Measurements from ENCODE around the gene TMEM200A. TPM values are rescaled to one million over a fixed set of nuclear protein-coding genes. Genes with fewer than 3 reads are reported as not detected.
A peak's percentile ranks its signal among the peaks of the same experiment; 100 is the strongest.
"Not testable (repeated sequence)": the region's sequence is repeated elsewhere in the genome, so short reads cannot be mapped to it uniquely, and the experiment has no call there.

The TMEM200A gene
- polyA plus RNA-seq (ENCODE audit: insufficient read length in 4 of 4): 10 to 100 TPM; 20.7 to 28.7 (median 25.0) TPM

GRCh38 chr6:130365166-130366106 is at the start of gene TMEM200A:
Gene TMEM200A (plus strand): TSS chr6:130366017. CDS start chr6:130440423, 74,406 bp downstream.
- DNase-seq (ENCODE audit: low read depth in 4 of 4, low spot score in 2 of 4): peak in 3 of 4 donors; percentile 48 to 73 (median 62)

GRCh38 chr6:130320908-130321307 is 44.9 kb upstream of the TMEM200A start:
- DNase-seq (ENCODE audit: low read depth in 4 of 4, low spot score in 2 of 4): no peak

GRCh38 chr6:130322673-130323268 is 43.0 kb upstream of the TMEM200A start:
- DNase-seq (ENCODE audit: low read depth in 4 of 4, low spot score in 2 of 4): peak in 3 of 4 donors; percentile 14 to 49 (median 24)

- DNase-seq (ENCODE audit: low read depth in 4 of 4, low spot score in 2 of 4): no peak
Observed at GRCh38 chr6:130324657-130325056, 41.2 kb upstream of the TMEM200A start.

- DNase-seq (ENCODE audit: low read depth in 4 of 4, low spot score in 2 of 4): no peak
Observed at GRCh38 chr6:130326496-130326895, 39.3 kb upstream of the TMEM200A start.

GRCh38 chr6:130337534-130337933 is 28.3 kb upstream of the TMEM200A start:
- no peak for DNase-seq (ENCODE audit: low read depth in 4 of 4, low spot score in 2 of 4)

DNA sequence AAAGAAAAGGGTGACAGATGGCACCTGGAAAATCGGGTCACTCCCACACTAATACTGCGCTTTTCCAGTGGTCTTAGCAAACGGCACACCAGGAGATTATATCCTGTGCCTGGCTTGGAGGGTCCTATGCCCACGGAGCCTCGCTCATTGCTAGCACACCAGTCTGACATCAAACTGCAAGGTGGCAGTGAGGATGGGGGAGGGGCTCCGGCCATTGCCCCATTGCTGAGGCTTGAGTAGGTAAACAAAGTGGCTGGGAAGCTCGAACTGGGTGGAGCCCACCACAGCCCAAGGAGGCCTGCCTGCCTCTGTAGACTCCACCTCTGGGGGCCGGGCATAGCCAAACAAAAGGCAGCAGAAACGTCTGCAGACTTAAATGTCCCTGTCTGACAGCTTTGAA is 19.5 kb upstream of the TMEM200A start:
- not testable (repeated sequence) for DNase-seq (ENCODE audit: low read depth in 4 of 4, low spot score in 2 of 4)

- DNase-seq (ENCODE audit: low read depth in 4 of 4, low spot score in 2 of 4): no peak
Observed at GRCh38 chr6:130354322-130354721, 11.5 kb upstream of the TMEM200A start.

DNA sequence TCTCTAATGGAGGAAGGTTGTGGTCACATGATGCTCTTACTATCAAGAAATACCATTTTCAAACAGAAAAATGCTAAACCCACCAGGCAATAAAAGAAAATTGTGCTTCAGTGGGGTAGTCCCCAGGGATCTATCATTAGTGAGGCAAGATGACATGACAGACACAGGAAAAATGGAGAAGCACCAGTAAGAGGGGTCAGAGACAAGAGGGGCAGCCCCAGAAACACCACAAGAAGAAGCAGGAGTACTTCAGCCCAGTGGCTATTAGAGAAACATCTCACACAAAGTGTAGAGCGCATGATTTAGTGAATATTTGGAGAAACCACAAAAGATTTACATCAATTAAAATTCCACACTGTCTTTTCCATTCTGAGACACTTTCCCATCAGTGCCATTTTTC is 10.2 kb upstream of the TMEM200A start:
- no peak for DNase-seq (ENCODE audit: low read depth in 4 of 4, low spot score in 2 of 4)

DNA sequence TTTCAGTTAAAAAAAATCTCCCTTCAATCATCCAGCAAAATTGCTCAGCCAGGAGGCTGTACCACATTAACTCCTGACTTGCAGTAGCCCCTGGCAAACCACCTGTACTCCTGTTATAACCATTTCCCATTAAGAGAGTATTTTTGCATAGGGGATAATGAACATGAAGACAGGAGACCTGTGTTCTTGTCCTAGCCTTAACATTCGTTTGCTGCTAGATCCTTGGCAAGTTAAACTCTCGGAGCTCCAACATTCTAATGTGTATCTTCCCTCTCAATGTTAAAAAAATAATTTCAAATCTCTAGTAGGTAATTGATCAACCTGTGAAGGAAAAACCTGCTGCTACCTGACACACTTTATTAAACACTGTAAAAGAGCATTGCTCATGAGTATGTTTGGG is 8.4 kb upstream of the TMEM200A start:
- DNase-seq (ENCODE audit: low read depth in 4 of 4, low spot score in 2 of 4): no peak

- DNase-seq (ENCODE audit: low read depth in 4 of 4, low spot score in 2 of 4): no peak
Observed at GRCh38 chr6:130359736-130360135, 6.1 kb upstream of the TMEM200A start.

- peak in 1 of 4 donors; percentile 31 for DNase-seq (ENCODE audit: low read depth in 4 of 4, low spot score in 2 of 4)
Observed at GRCh38 chr6:130362128-130362527, 3.7 kb upstream of the TMEM200A start.

- DNase-seq (ENCODE audit: low read depth in 4 of 4, low spot score in 2 of 4): no peak
Observed at GRCh38 chr6:130364224-130364780, 1.5 kb upstream of the TMEM200A start.

- DNase-seq (ENCODE audit: low read depth in 4 of 4, low spot score in 2 of 4): peak in 3 of 4 donors; percentile 24 to 41 (median 24)
Observed at GRCh38 chr6:130366107-130367005, 539 bp downstream of the TMEM200A start.

- DNase-seq (ENCODE audit: low read depth in 4 of 4, low spot score in 2 of 4): no peak
Observed at GRCh38 chr6:130367767-130368166, 1.9 kb downstream of the TMEM200A start.

- no peak for DNase-seq (ENCODE audit: low read depth in 4 of 4, low spot score in 2 of 4)
Observed at GRCh38 chr6:130368576-130368975, 2.8 kb downstream of the TMEM200A start.

DNA sequence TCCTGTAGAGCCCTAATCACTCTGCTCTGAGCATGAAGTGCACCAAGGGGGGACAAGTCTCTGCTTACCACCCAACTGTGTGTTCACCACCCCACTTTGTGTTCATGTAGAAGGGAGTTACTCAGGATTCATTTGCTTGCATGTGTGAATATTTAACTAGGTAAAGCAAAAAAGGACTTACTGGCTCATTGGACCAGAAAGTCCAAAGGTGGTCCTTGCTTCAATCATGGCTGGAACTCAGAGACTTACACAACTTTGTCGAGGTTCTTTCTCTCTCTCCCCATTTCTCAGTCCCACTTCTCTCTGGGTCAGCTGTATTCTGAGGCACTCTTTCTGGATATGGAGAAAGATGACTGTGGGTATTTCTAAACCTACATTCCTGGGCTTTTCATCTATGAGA is 4.0 kb downstream of the TMEM200A start:
- DNase-seq (ENCODE audit: low read depth in 4 of 4, low spot score in 2 of 4): no peak

DNA sequence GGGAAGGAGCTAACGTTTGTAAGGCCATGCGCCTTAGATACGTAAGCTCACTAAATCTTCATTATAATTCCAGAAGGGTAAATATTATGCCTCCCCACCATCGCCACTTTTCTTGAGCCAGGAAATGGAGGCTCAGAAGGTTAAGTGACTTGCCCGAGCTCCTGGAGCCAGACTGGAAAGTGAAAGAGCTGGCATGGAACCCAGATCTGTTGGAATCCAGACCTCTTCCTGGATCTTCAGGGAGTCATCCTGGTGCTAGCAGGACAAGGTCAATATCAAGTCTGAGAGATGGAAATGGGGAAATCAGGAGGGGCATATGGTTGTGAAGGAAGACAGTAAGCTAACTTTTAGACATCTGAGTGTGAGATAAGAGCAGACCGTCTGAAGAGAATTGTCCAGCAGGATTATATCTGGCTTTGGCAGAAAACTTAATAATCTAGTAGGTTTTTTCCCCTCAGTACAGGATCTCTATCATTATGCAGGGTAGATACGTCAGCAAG is 6.2 kb downstream of the TMEM200A start:
- DNase-seq (ENCODE audit: low read depth in 4 of 4, low spot score in 2 of 4): no peak

- no peak for DNase-seq (ENCODE audit: low read depth in 4 of 4, low spot score in 2 of 4)
Observed at GRCh38 chr6:130372786-130373185, 7.0 kb downstream of the TMEM200A start.

GRCh38 chr6:130373992-130374391 is 8.2 kb downstream of the TMEM200A start:
- no peak for DNase-seq (ENCODE audit: low read depth in 4 of 4, low spot score in 2 of 4)

All from left renal cortex interstitium (tissue), 4 donors.